ENCODE data around the gene DCC.

DNA sequence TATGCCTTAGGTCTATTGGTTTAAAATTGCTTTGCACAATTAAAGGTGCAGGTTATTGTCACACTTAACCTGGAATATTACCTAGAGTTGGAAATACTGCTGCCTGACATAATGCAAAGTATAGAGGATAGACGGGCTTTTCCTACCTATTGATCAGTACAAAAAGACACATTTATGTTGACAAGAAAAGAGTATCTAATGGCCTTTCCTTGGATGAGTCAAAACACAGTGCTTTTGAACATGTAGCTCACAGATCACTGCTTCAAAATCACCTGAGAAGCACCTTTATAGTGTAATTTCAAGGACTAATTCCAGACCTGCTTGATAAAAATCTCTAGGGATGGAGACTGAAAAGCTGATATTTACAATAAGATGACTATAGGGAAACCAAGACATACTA lies 262.8 kb downstream of the DCC start:
- TF ChIP-seq EP300 (IDR thresholded peaks at IDR 0.05) (no peak), CTCF (IDR thresholded peaks at IDR 0.05) (no peak), POLR2A (IDR thresholded peaks at IDR 0.05) (no peak)

All from upper lobe of left lung (tissue), 4 donors.